Ishikawa (cell line): ENCODE results near the gene PEMT.
A peak's percentile ranks its signal among the peaks of the same experiment; 100 is the strongest.

Experiments
- CEBPB ChIP-seq: IDR thresholded peaks from 2 replicates; pipeline ENCODE4 v1.6.1; 2012
- CREB1 ChIP-seq: IDR thresholded peaks from 2 replicates; pipeline ENCODE4 v1.6.1; 2012; ENCODE audit warnings: low read depth
- EGR1 ChIP-seq: IDR thresholded peaks from 2 replicates; pipeline ENCODE4 v1.6.1; 2012
- EP300 ChIP-seq: IDR thresholded peaks from 2 replicates; pipeline ENCODE4 v1.6.1; 2012; ENCODE audit warnings: borderline replicate concordance
- FOXM1 ChIP-seq: IDR thresholded peaks from 2 replicates; pipeline ENCODE4 v1.6.1; 2012; ENCODE audit warnings: low read depth, borderline replicate concordance
- NFIC ChIP-seq: IDR thresholded peaks from 2 replicates; pipeline ENCODE4 v1.6.1; 2012
- RAD21 ChIP-seq: IDR thresholded peaks from 2 replicates; pipeline ENCODE4 v1.6.1; 2012; ENCODE audit warnings: low read depth
- TAF1 ChIP-seq: IDR thresholded peaks from 2 replicates; pipeline ENCODE4 v1.6.1; 2012; ENCODE audit warnings: low read depth, mild to moderate bottlenecking
- TCF12 ChIP-seq: IDR thresholded peaks from 2 replicates; pipeline ENCODE4 v1.6.1; 2012; ENCODE audit warnings: low read depth
- TEAD4 ChIP-seq: IDR thresholded peaks from 2 replicates; pipeline ENCODE4 v1.6.1; 2012
- YY1 ChIP-seq: IDR thresholded peaks from 2 replicates; pipeline ENCODE4 v1.6.1; 2012; ENCODE audit warnings: low read depth
- ZBTB7A ChIP-seq: IDR thresholded peaks from 2 replicates; pipeline ENCODE4 v1.6.1; 2012; ENCODE audit warnings: low read depth
- TF ChIP-seq, protein P1 (sequence below): IDR thresholded peaks from 2 replicates; pipeline ENCODE4 v1.6.1; 2012
- TF ChIP-seq, protein P2 (sequence below): IDR thresholded peaks from 2 replicates; pipeline ENCODE4 v1.6.1; 2012
- TF ChIP-seq, protein P3 (sequence below): IDR thresholded peaks from 2 replicates; pipeline ENCODE4 v1.6.1; 2012; ENCODE audit warnings: low read depth, mild to moderate bottlenecking

Gene PEMT

DNA sequence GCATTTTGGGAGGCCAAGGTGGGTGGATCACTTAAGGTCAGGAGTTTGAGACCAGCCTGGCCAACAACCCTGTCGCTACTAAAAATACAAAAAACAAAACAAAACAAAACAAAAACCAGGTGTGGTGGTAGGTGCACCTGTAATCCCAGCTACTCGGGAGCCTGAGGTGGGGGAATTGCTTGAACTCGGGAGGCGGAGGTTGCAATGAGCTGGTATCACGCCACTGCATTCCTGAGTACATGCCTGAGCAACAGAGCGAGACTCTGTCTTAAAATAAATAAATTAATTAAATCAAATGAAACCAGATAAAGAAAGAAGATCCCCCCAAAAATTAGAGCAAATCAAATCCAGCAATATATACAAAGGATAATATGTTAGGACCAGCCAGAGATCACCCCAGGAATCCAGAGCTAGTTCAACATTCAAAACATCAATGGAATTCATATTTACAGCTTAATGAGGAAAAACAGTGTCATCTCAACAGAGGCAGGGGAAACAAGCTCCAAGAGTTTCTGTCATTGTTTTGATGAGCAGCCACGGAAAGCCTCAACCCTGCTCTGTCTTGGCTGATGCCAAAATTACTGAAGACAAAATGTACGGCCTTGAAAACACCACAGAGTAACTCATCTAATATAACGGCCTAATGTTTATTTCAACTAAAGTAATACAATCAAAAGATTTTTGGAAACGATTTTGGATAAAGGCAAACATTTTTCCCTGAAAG is 3.7 kb downstream of the PEMT start:
- TF ChIP-seq EP300: peak; percentile 69
- no peak for TF ChIP-seq TAF1
- peak; percentile 84 for TF ChIP-seq TCF12
- TF ChIP-seq TEAD4: peak; percentile 89
- 0 out of 2 replicates have a peak, but pooled peaks have one; percentile 14 for TF ChIP-seq NFIC
- 0 out of 2 replicates have a peak, but pooled peaks have one; percentile 14 for TF ChIP-seq FOXM1

DNA sequence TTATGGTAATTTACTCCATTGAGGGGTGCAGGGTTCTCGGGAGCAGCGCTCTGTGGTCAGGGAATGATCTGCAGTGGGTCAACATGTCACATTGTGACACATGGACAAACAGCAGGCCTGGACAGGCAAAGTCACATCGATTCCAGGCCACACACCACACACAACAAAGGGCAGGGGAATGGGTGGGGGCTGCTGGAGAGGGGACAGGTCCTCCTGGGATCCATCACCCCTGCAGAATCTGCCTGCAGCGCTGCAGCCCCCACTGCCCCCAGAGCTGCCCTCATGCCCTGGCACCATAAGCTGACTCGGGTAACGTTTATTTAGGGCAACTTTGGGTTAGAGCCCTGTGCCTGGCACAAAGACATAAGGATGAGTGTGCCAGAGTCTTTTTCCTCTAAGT is 9.1 kb downstream of the PEMT start:
- TF ChIP-seq, protein P1, sequence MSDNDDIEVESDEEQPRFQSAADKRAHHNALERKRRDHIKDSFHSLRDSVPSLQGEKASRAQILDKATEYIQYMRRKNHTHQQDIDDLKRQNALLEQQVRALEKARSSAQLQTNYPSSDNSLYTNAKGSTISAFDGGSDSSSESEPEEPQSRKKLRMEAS: no peak

DNA sequence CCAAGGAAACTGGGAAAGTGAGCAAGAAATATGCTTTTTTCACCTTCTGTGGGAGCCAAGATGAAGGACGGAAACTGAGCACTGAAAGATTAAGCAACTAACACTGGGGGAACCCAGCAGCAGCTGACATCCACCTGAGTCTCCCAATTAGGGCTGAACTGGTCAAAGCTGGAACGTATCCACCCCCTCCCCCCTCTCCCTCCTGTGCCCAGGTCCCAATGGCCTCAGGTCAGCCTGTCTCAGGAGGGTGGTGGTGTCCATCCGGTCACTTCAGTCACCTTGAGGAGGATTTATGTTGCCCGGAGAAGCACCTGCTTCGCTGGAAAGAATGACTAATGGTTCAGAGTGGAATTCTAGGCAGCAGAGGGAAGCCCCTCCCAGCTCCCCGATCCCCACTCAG is 10.0 kb downstream of the PEMT start:
- TF ChIP-seq TEAD4 (no peak), RAD21 (no peak), ZBTB7A (no peak), NFIC (no peak), TCF12 (no peak), EP300 (no peak), TAF1 (no peak), CREB1 (no peak), FOXM1 (no peak), EGR1 (no peak), CEBPB (no peak)
- TF ChIP-seq, protein P1: no peak
- TF ChIP-seq, protein P2, sequence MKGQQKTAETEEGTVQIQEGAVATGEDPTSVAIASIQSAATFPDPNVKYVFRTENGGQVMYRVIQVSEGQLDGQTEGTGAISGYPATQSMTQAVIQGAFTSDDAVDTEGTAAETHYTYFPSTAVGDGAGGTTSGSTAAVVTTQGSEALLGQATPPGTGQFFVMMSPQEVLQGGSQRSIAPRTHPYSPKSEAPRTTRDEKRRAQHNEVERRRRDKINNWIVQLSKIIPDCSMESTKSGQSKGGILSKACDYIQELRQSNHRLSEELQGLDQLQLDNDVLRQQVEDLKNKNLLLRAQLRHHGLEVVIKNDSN: no peak
- TF ChIP-seq, protein P3, sequence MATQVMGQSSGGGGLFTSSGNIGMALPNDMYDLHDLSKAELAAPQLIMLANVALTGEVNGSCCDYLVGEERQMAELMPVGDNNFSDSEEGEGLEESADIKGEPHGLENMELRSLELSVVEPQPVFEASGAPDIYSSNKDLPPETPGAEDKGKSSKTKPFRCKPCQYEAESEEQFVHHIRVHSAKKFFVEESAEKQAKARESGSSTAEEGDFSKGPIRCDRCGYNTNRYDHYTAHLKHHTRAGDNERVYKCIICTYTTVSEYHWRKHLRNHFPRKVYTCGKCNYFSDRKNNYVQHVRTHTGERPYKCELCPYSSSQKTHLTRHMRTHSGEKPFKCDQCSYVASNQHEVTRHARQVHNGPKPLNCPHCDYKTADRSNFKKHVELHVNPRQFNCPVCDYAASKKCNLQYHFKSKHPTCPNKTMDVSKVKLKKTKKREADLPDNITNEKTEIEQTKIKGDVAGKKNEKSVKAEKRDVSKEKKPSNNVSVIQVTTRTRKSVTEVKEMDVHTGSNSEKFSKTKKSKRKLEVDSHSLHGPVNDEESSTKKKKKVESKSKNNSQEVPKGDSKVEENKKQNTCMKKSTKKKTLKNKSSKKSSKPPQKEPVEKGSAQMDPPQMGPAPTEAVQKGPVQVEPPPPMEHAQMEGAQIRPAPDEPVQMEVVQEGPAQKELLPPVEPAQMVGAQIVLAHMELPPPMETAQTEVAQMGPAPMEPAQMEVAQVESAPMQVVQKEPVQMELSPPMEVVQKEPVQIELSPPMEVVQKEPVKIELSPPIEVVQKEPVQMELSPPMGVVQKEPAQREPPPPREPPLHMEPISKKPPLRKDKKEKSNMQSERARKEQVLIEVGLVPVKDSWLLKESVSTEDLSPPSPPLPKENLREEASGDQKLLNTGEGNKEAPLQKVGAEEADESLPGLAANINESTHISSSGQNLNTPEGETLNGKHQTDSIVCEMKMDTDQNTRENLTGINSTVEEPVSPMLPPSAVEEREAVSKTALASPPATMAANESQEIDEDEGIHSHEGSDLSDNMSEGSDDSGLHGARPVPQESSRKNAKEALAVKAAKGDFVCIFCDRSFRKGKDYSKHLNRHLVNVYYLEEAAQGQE: no peak

DNA sequence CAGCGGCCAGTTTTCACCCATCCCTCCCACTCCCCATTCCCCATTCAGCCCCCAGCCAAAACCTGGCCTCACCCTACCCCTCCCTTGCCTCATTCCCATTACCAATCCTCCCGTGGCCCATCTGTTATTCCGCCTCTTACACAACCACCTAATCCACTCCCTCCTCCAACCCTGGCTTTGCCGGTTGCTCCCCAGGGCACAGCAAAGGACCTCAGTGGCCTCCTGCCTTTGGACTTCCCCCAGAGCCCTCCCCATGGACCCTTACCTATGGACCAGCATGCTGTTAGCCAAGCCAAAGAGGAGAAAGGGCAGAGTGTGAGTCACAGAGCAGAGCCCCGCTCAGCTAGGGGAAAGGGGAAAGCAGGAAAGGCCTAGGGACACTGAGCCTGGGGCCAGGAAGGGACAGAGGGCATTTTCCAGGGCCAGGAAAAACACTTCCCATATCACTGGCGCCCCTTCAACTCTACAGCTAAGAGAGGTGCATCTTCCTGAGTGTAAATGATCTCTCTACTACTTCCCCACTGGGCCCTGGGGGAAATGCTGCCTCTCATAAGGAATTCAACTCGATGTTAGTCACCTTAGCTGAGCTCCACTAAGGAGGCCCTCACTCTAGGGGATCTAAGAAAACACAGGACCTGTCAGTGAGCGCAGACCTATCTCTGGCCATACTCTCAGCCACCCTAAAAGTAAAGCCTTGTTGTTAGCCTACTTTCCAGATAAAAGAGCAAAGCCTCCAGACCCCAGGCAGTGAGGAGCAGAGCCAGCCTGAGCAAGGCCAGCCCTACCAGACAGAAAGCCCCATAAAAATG is 10.6 kb downstream of the PEMT start:
- no peak for TF ChIP-seq EGR1

DNA sequence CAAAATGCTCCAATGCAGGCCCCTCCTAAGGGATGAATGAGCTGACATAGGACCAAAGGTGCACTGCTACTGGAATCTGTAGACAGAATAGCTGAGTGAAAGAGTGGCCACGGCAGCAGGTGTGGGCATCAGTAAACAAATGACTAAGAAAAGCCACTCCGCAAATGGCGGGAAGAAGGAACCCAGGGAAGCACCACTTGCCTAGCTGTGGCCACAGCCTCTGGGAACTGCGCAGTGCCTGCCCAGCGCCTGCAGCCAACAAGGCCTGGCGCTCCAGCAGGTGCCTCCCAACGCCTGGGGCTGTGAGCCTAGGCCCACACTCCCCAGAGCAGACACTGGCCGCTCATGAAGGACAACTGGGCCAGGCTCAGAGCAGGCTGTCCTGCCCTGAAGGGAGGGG is 11.8 kb downstream of the PEMT start:
- TF ChIP-seq CEBPB (no peak), TAF1 (no peak), YY1 (no peak), TEAD4 (no peak), FOXM1 (no peak), RAD21 (no peak), CREB1 (no peak), NFIC (no peak), TCF12 (no peak)
- TF ChIP-seq, protein P1: no peak
- TF ChIP-seq, protein P2: no peak

DNA sequence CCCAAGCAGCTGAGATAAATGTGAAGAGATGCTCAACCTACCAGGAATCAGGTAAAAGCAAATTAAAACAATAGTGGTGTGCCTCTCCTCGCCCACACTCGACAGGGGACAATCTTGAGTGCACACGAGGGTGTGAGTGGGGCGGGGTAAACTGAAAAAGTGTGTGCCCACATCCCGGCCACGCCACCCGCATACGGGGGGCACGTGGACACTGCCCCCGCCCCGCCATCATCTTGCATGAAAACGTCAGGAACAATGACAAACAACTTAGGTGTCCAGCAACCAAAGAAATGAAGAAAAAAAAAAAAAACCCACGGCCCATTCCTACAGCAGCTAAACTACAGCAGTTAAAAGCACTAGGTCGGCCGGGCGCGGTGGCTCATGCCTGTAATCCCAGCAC is 14.1 kb downstream of the PEMT start:
- TF ChIP-seq CEBPB: no peak
- no peak for TF ChIP-seq EP300
- no peak for TF ChIP-seq EGR1
- no peak for TF ChIP-seq CREB1
- TF ChIP-seq ZBTB7A: no peak
- TF ChIP-seq FOXM1: no peak
- no peak for TF ChIP-seq RAD21
- TF ChIP-seq, protein P3: no peak
- TF ChIP-seq, protein P1: no peak
- no peak for TF ChIP-seq NFIC
- no peak for TF ChIP-seq TAF1
- TF ChIP-seq, protein P2: no peak
- TF ChIP-seq YY1: no peak
- TF ChIP-seq TEAD4: no peak
- TF ChIP-seq TCF12: no peak
